Chondrocyte (in vitro differentiated cells): ENCODE results near the gene INSIG1. TPM values are rescaled to one million over a fixed set of nuclear protein-coding genes. Genes with fewer than 3 reads are reported as not detected.

ENCODE experiments used
- DNase-seq: peaks from one replicate; pipeline ENCODE4 v3.0.0; 2021; ENCODE audit warnings: mixed read lengths, low spot score
- H3K27ac Mint-ChIP-seq: one replicate; pipeline ENCODE4 v1.8.0; 2021; ENCODE audit warnings: mild to moderate bottlenecking, moderate library complexity, mixed read lengths; ENCODE audit not compliant: unreplicated experiment
- H3K27me3 Mint-ChIP-seq: 2 replicates; pipeline ENCODE4 v1.8.0; 2021; ENCODE audit warnings: low read depth, mixed read lengths
- H3K36me3 Mint-ChIP-seq: 2 replicates; pipeline ENCODE4 v1.8.0; 2021; ENCODE audit warnings: low read depth, mixed read lengths
- H3K4me1 Mint-ChIP-seq: 2 replicates; pipeline ENCODE4 v1.8.0; 2021; ENCODE audit warnings: low read depth, mild to moderate bottlenecking, mixed read lengths
- H3K4me3 Mint-ChIP-seq: one replicate; pipeline ENCODE4 v1.8.0; 2021; ENCODE audit warnings: mild to moderate bottlenecking, moderate library complexity, mixed read lengths; ENCODE audit not compliant: unreplicated experiment
- H3K9me3 Mint-ChIP-seq: 2 replicates; pipeline ENCODE4 v1.8.0; 2021; ENCODE audit warnings: low read depth, mixed read lengths
- CTCF ChIP-seq: fragments of 200-600 bp; sonication (generic); IDR thresholded peaks from 2 replicates; pipeline ENCODE4 v1.5.0; 2021; ENCODE audit warnings: antibody characterized with exemption, mild to moderate bottlenecking, moderate library complexity
- total RNA-seq: library from RNA; stranded (reverse); gene quantifications from 3 replicates; pipeline ENCODE4 v1.2.1, GENCODE V29; 2021

Gene INSIG1
- total RNA-seq, 1 donor from 2014 or later: 31.8 TPM

GRCh38 chr7:155289107-155289506 lies 8.6 kb upstream of the INSIG1 start:
- Mint-ChIP-seq H3K27ac (no peak overlapping the region), H3K9me3 (no peaks in the 10 kb centered on the region), H3K4me3 (no peak overlapping the region), H3K36me3 (no peaks in the 10 kb centered on the region), H3K4me1 (peaks cover 7% of the 10 kb centered on the region), H3K27me3 (peaks cover 14% of the 10 kb centered on the region)
- TF ChIP-seq CTCF: no peak
- no peak for DNase-seq

- Mint-ChIP-seq H3K4me1 (peaks cover 7% of the 10 kb centered on the region), H3K27ac (no peak overlapping the region), H3K27me3 (peaks cover 9% of the 10 kb centered on the region), H3K4me3 (no peak overlapping the region), H3K36me3 (no peaks in the 10 kb centered on the region), H3K9me3 (no peaks in the 10 kb centered on the region)
- no peak for DNase-seq
- TF ChIP-seq CTCF: no peak
Measured at GRCh38 chr7:155289949-155290501, 7.7 kb upstream of the INSIG1 start.

GRCh38 chr7:155291045-155291530 lies 6.6 kb upstream of the INSIG1 start:
- TF ChIP-seq CTCF: no peak
- peaks cover 7% of the 10 kb centered on the region for H3K4me1 Mint-ChIP-seq
- H3K27ac Mint-ChIP-seq: no peak overlapping the region
- H3K27me3 Mint-ChIP-seq: no peaks in the 10 kb centered on the region
- H3K36me3 Mint-ChIP-seq: no peaks in the 10 kb centered on the region
- no peak overlapping the region for H3K4me3 Mint-ChIP-seq
- DNase-seq: no peak
- no peaks in the 10 kb centered on the region for H3K9me3 Mint-ChIP-seq

- Mint-ChIP-seq H3K9me3 (no peaks in the 10 kb centered on the region), H3K27ac (no peak overlapping the region), H3K4me1 (peaks cover 13% of the 10 kb centered on the region), H3K36me3 (no peaks in the 10 kb centered on the region), H3K4me3 (no peak overlapping the region), H3K27me3 (no peaks in the 10 kb centered on the region)
- TF ChIP-seq CTCF: no peak
- DNase-seq: no peak
Measured at GRCh38 chr7:155291729-155292128, 5.9 kb upstream of the INSIG1 start.

GRCh38 chr7:155292680-155293226 lies 4.9 kb upstream of the INSIG1 start:
- H3K9me3 Mint-ChIP-seq: no peaks in the 10 kb centered on the region
- H3K36me3 Mint-ChIP-seq: no peaks in the 10 kb centered on the region
- no peaks in the 10 kb centered on the region for H3K27me3 Mint-ChIP-seq
- no peak for TF ChIP-seq CTCF
- H3K4me1 Mint-ChIP-seq: peaks cover 16% of the 10 kb centered on the region
- H3K27ac Mint-ChIP-seq: no peak overlapping the region
- DNase-seq: no peak
- H3K4me3 Mint-ChIP-seq: no peak overlapping the region
